Renal cortical epithelial cell (primary cell): ENCODE measurements around the gene RABL2A. TPM values are rescaled to one million over a fixed set of nuclear protein-coding genes. Genes with fewer than 3 reads are reported as not detected.
"Not testable (repeated sequence)": the region's sequence is repeated elsewhere in the genome, so short reads cannot be mapped to it uniquely, and the experiment has no call there.

Experiments
- DNase-seq: peaks from one replicate; pipeline ENCODE4 v3.0.0-alpha.2; 2011; ENCODE audit warnings: low read depth
- total RNA-seq: library from RNA; depleted of rRNA; stranded (reverse); fragments of >200 nt; gene quantifications from 2 replicates; pipeline ENCODE4 v1.2.3, GENCODE V29; 2014

The RABL2A gene
- total RNA-seq, 1 donor from 2014 or later: 21.3 TPM

DNA sequence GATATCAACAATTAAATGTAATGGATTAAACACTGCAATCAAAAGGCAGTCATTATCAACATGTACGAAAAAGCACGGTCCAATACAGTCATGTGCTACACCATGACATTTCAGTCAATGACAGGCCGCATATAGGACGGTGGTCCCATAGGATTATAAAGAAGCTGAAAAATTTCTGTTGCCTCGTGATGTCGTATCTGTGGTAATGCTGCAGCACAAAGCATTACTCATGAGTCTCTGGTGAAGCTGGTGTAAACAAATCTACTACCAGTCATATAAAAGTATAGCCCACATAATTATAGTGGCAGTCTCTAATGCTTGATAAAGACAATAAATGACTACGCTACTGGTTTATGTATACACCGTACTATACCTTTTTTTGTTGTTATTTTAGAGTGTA is 58.4 kb downstream of the RABL2A start:
- no peak for DNase-seq

DNA sequence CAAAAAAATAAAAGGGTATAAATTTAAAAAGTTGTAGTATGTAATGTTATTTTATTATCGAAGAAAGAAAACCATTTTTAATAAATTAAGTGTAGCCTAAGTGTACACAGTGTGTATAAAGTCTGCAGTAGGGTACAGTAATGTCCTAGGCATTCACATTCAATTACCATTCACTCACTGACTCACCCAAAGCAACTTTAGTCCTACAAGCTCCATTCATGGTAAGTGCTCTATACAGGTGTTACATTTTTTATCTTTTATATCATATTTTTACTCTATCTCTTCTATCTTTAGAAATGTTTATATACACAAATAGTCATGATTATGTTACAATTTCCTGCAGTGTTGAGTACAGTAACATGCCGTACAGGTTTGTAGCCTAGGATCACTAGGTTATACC is 59.5 kb downstream of the RABL2A start:
- DNase-seq: peak; percentile 25

DNA sequence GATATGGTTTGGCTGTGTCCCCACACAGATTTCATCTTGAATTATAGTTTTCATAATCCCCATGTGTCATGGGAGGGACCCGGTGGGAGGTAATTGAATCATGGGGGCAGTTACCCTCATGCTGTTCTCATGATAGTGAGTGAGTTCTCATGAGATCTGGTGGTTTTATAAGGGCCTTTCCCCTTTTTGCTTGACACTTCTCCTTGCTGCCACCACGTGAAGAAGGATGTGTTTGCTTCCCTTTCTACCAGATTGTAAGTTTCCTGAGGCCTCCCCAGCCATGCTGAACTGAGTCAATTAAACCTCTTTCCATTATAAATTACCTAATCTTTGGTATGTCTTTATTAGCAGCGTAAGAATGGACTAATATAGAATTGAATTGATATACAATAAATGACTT is 63.8 kb downstream of the RABL2A start:
- DNase-seq: not testable (repeated sequence)

Other genes starting within 250 kb of the RABL2A start
- gene ZNG1B, start 189.6 kb upstream of the RABL2A start, total RNA-seq: 25.7 and 45.8 TPM in 2 replicates
- gene FOXD4L1, start 128.6 kb upstream of the RABL2A start, total RNA-seq: 0.20 TPM in 1 of 2 replicates, not detected in the other
- gene SLC35F5, start 129.4 kb downstream of the RABL2A start, total RNA-seq: 381 and 427 TPM in 2 replicates